ENCODE measurements around the gene UVRAG.

DNA sequence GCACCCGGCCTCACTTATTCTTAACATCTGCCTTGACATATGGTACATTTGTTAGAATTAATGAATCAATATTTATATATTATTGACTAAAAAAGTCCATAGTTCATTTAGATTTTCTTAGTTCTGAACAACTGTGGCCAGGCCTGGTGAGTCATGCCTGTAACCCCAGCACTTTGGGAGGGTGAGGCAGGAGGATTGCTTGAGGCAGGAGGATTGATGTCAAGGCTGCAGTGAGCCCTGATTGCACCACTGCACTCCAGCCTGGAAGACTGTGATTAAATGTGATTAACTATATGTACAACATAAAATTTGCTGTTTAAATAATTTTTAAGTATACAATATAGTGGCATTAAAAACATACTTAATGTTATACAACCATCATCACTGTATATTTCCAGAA is 5.6 kb downstream of the UVRAG start:
- TF ChIP-seq, protein P1, sequence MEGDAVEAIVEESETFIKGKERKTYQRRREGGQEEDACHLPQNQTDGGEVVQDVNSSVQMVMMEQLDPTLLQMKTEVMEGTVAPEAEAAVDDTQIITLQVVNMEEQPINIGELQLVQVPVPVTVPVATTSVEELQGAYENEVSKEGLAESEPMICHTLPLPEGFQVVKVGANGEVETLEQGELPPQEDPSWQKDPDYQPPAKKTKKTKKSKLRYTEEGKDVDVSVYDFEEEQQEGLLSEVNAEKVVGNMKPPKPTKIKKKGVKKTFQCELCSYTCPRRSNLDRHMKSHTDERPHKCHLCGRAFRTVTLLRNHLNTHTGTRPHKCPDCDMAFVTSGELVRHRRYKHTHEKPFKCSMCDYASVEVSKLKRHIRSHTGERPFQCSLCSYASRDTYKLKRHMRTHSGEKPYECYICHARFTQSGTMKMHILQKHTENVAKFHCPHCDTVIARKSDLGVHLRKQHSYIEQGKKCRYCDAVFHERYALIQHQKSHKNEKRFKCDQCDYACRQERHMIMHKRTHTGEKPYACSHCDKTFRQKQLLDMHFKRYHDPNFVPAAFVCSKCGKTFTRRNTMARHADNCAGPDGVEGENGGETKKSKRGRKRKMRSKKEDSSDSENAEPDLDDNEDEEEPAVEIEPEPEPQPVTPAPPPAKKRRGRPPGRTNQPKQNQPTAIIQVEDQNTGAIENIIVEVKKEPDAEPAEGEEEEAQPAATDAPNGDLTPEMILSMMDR (IDR thresholded peaks at IDR 0.05): no peak
- TF ChIP-seq POLR2AphosphoS5 (IDR thresholded peaks at IDR 0.05) (no peak), POLR2A (IDR thresholded peaks at IDR 0.05) (no peak)
